ENCODE measurements around the gene MRAS. TPM values are rescaled to one million over a fixed set of nuclear protein-coding genes. Genes with fewer than 3 reads are reported as not detected.

The MRAS gene
- total and polyA plus RNA-seq, 2 of the 13 experiments (the other 11 are each of a cell fraction or from before 2014, with no cell fraction given), result 8.8 to 36.2 TPM

GRCh38 chr3:138360869-138361525, 12.6 kb downstream of the MRAS start (continued):
- no peak for TF ChIP-seq HOMEZ (CRISPR knock-in tag; IDR thresholded peaks at IDR 0.05; ENCODE audit: low read depth)

DNA sequence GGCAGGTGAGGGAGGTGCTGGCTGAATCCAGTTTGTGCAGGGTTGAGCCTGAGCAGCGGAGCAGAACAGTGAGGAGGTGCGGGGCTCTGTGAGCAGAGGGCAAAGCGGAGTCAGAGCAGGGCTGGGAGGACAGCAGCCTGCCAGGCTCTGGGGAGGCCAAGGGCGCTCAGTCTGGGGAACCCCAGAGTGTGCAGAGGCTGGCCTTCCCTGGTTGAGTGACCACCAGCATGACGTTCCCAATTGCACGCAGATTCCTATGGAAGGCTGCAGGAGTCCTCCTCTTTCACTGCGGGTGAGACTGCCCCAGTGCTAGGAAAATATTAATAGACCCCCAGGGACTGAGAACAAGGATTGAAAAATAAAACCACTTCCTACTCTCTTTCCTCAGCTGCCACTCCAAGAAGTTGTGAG, 13.2 kb downstream of the MRAS start:
- Histone ChIP-seq H3K9ac (ENCODE audit: insufficient read depth, low read depth, low read length) (no peak overlapping the region), H3K4me2 (ENCODE audit: low read depth, low read length) (no peak overlapping the region), H3K9me3 (ENCODE audit: low read length) (no peaks in the 10 kb centered on the region), H3K4me1 (ENCODE audit: insufficient read depth, low read length) (peaks cover 47% of the 10 kb centered on the region), H3K4me3 (replicated peaks in 1 of 3; ENCODE audit: insufficient read depth in 1 of 3, low read depth in 2 of 3, low read length in 3 of 3) (no peak overlapping the region), H3K27me3 (ENCODE audit: control insufficient read depth in 1 of 2, insufficient read depth in 2 of 2, low read length in 2 of 2) (no peaks in the 10 kb centered on the region), H2AFZ (ENCODE audit: low read length) (no peak overlapping the region), H4K20me1 (ENCODE audit: insufficient read depth, low read length) (no peaks in the 10 kb centered on the region), H3K36me3 (replicated peaks in 1 of 2; ENCODE audit: control insufficient read depth in 1 of 2, insufficient read depth in 2 of 2, low read length in 2 of 2) (no peaks in the 10 kb centered on the region), H3K27ac (ENCODE audit: extremely low read length, insufficient read depth, low read length) (no peak overlapping the region), H3K79me2 (ENCODE audit: insufficient read depth, low read length) (no peaks in the 10 kb centered on the region)
- ChIA-PET POLR2A (no interaction called here), CTCF (ENCODE audit: low intra/inter-chr PET ratio, low total read pairs) (no interaction called here)
- no peak for FAIRE-seq
- BruUV-seq (replicated peaks), result no TSS peak
- 98% methylated on average over 6 of the region's 7 CpGs for WGBS (ENCODE audit: low lambda C conversion rate)
- TF ChIP-seq NFKBIZ (CRISPR knock-in tag; IDR thresholded peaks at IDR 0.05), result no peak
- no peak for TF ChIP-seq SSRP1 (CRISPR knock-in tag; IDR thresholded peaks at IDR 0.05)
- no peak for TF ChIP-seq LBX2 (CRISPR knock-in tag; IDR thresholded peaks at IDR 0.05; ENCODE audit: borderline replicate concordance)
- no peak for TF ChIP-seq TCF7L2 (IDR thresholded peaks at IDR 0.05; ENCODE audit: low read depth, low read length)
- TF ChIP-seq JDP2 (CRISPR knock-in tag; IDR thresholded peaks at IDR 0.05; ENCODE audit: borderline replicate concordance), result no peak
- no peak for TF ChIP-seq SP4 (CRISPR knock-in tag; IDR thresholded peaks at IDR 0.05)
- TF ChIP-seq, protein P1, sequence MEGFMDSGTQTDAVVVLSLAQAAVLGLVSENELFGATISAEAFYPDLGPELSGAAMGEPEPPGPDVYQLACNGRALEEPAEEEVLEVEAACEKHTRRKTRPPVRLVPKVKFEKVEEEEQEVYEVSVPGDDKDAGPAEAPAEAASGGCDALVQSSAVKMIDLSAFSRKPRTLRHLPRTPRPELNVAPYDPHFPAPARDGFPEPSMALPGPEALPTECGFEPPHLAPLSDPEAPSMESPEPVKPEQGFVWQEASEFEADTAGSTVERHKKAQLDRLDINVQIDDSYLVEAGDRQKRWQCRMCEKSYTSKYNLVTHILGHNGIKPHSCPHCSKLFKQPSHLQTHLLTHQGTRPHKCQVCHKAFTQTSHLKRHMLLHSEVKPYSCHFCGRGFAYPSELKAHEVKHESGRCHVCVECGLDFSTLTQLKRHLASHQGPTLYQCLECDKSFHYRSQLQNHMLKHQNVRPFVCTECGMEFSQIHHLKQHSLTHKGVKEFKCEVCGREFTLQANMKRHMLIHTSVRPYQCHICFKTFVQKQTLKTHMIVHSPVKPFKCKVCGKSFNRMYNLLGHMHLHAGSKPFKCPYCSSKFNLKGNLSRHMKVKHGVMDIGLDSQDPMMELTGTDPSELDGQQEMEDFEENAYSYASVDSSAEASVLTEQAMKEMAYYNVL (CRISPR knock-in tag; IDR thresholded peaks at IDR 0.05; ENCODE audit: borderline replicate concordance), result no peak
- TF ChIP-seq ADNP (CRISPR knock-in tag; IDR thresholded peaks at IDR 0.05), result no peak
- no peak for TF ChIP-seq ZNF761 (CRISPR knock-in tag; conservative IDR thresholded peaks at IDR 0.05)
- no peak for TF ChIP-seq ZNF629 (CRISPR knock-in tag; conservative IDR thresholded peaks at IDR 0.05)
- TF ChIP-seq ARNTL (CRISPR knock-in tag; IDR thresholded peaks at IDR 0.05), result no peak
- TF ChIP-seq ZNF577 (CRISPR knock-in tag; IDR thresholded peaks at IDR 0.05; ENCODE audit: borderline replicate concordance, low read depth), result no peak
- TF ChIP-seq DMAP1 (CRISPR knock-in tag; IDR thresholded peaks at IDR 0.05), result no peak
- DNase-seq (ENCODE audit: low spot score), result no peak
- intact Hi-C loops (cut with micrococcal nuclease; ENCODE audit: unreplicated experiment) (loop anchor here (5.0 kb wide), 1 partner anchor 36 kb away; no protein-coding TSS in a partner anchor), in situ Hi-C loops (cut with HindIII; ENCODE audit: extremely low pct_ligation_motif_present, low pct_unique_long_range_greater_than_20kb) (no loop called here)
- peak; percentile 11 for ATAC-seq
